KMS-11 (cell line): ENCODE data around the gene PLCH1.

Experiments
- H2AFZ ChIP-seq: fragments of 200-600 bp; sonication (generic); 2 replicates; pipeline ENCODE4 v1.6.1; 2016; ENCODE audit warnings: antibody characterized with exemption, mixed run types, low read depth
- H3K27ac ChIP-seq: fragments of 200-600 bp; sonication (generic); 2 replicates; pipeline ENCODE4 v1.6.1; 2016; ENCODE audit warnings: mild to moderate bottlenecking, mixed run types
- H3K27me3 ChIP-seq: fragments of 200-600 bp; sonication (generic); 2 replicates; pipeline ENCODE4 v1.6.1; 2017; ENCODE audit warnings: mild to moderate bottlenecking, low read depth, mixed run types, moderate library complexity; ENCODE audit not compliant: insufficient read depth
- H3K36me3 ChIP-seq: fragments of 200-600 bp; sonication (generic); 2 replicates; pipeline ENCODE4 v1.6.1; 2017; ENCODE audit warnings: mild to moderate bottlenecking, mixed run types; ENCODE audit not compliant: insufficient read depth
- H3K4me1 ChIP-seq: fragments of 200-600 bp; sonication (generic); 2 replicates; pipeline ENCODE4 v1.6.1; 2016; ENCODE audit warnings: mild to moderate bottlenecking, low read depth, mixed run types; ENCODE audit not compliant: poor library complexity, severe bottlenecking
- H3K4me2 ChIP-seq: fragments of 200-600 bp; sonication (generic); 2 replicates; pipeline ENCODE4 v1.7.0; 2016; ENCODE audit warnings: mild to moderate bottlenecking, mixed run types
- H3K4me3 ChIP-seq: fragments of 200-600 bp; sonication (generic); IDR thresholded peaks from 2 replicates; pipeline ENCODE4 v1.6.1; 2017; ENCODE audit warnings: low read depth, low read length, mixed read lengths; ENCODE audit not compliant: insufficient read depth
- H3K79me2 ChIP-seq: fragments of 200-600 bp; sonication (generic); 2 replicates; pipeline ENCODE4 v1.6.1; 2016; ENCODE audit warnings: low read depth, mixed run types; ENCODE audit not compliant: insufficient read depth
- H3K9ac ChIP-seq: fragments of 200-600 bp; sonication (generic); 2 replicates; pipeline ENCODE4 v1.6.1; 2016; ENCODE audit warnings: mild to moderate bottlenecking, mixed run types
- H4K20me1 ChIP-seq: fragments of 200-600 bp; sonication (generic); 2 replicates; pipeline ENCODE4 v1.6.1; 2016; ENCODE audit warnings: mild to moderate bottlenecking, mixed run types; ENCODE audit not compliant: insufficient read depth
- TF ChIP-seq, protein P1 (sequence below): fragments of 200-600 bp; sonication (generic); conservative IDR thresholded peaks from 2 replicates; pipeline ENCODE4 v1.6.1; 2017; ENCODE audit warnings: low read depth, mild to moderate bottlenecking, antibody characterized with exemption, low read length, moderate library complexity, mixed read lengths

PLCH1 gene

DNA sequence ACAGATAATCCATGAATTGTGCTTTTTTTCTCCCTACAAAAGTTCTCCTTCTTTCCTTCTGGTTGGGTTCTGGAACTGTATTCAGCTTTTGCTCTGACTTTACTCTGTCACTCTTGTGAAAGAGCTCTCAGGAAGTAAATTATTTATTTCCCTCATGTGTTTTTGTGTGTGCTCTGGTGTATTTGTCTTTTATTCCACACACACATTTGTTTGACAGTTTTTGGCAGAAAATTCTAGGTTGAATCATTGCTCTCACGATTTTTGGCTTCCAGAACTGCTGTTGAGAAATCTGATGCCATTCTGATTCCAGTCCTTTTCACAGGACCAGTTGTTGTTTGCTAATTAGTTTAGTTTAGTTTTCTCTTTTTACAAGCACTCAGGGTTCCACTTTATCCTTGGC is 172.8 kb downstream of the PLCH1 start:
- H3K79me2 ChIP-seq: no peaks in the 10 kb centered on the region
- no peaks in the 10 kb centered on the region for H4K20me1 ChIP-seq
- H2AFZ ChIP-seq: no peak overlapping the region
- no peaks in the 10 kb centered on the region for H3K27me3 ChIP-seq
- no peak overlapping the region for H3K27ac ChIP-seq
- H3K9ac ChIP-seq: no peak overlapping the region
- H3K4me1 ChIP-seq: no peaks in the 10 kb centered on the region
- no peak overlapping the region for H3K4me2 ChIP-seq
- TF ChIP-seq, protein P1, sequence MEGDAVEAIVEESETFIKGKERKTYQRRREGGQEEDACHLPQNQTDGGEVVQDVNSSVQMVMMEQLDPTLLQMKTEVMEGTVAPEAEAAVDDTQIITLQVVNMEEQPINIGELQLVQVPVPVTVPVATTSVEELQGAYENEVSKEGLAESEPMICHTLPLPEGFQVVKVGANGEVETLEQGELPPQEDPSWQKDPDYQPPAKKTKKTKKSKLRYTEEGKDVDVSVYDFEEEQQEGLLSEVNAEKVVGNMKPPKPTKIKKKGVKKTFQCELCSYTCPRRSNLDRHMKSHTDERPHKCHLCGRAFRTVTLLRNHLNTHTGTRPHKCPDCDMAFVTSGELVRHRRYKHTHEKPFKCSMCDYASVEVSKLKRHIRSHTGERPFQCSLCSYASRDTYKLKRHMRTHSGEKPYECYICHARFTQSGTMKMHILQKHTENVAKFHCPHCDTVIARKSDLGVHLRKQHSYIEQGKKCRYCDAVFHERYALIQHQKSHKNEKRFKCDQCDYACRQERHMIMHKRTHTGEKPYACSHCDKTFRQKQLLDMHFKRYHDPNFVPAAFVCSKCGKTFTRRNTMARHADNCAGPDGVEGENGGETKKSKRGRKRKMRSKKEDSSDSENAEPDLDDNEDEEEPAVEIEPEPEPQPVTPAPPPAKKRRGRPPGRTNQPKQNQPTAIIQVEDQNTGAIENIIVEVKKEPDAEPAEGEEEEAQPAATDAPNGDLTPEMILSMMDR: no peak
- H3K4me3 ChIP-seq: no peak overlapping the region
- no peaks in the 10 kb centered on the region for H3K36me3 ChIP-seq

DNA sequence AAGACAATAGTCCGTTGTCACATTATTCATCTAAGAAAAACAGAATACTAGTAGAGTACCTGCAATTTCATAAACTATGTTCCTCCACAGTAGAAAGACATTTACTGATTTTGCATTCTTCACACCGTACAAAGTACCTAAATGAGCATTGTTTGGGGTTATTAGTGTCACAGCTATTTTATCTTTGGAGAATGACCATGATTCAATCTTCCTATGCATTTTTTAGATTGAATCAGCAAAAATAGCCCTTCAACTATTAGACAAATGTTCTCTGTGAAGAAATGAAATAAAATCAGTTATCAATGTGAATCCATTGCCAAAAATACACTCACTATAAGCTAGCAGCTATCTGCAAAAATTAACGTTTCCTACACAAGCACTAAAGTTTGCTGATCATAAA is 176.6 kb downstream of the PLCH1 start:
- no peak overlapping the region for H3K4me3 ChIP-seq
- H3K36me3 ChIP-seq: no peaks in the 10 kb centered on the region
- H3K27me3 ChIP-seq: no peaks in the 10 kb centered on the region
- TF ChIP-seq, protein P1: no peak
- H3K4me2 ChIP-seq: no peak overlapping the region
- no peaks in the 10 kb centered on the region for H4K20me1 ChIP-seq
- no peak overlapping the region for H3K9ac ChIP-seq
- no peak overlapping the region for H2AFZ ChIP-seq
- no peaks in the 10 kb centered on the region for H3K79me2 ChIP-seq
- no peak overlapping the region for H3K27ac ChIP-seq
- H3K4me1 ChIP-seq: no peaks in the 10 kb centered on the region

DNA sequence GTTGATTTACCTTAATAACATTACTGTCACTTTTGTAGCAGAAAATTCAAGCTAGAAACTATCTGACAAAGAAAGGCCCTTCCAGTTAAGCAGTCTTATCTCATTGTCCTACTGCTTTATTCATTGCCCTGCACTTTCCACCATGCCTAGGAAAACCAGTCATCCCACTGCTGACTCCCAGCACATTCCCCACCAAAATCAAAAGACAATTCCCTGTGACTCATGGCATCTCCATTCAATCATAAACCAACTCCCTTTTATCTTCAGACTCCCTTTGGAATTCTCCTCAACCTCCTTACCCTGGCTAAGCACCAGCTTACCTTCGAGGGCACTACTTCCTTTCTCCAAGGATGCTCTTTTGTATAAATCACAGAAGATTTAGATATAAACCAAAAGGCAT is 184.3 kb downstream of the PLCH1 start:
- no peak overlapping the region for H3K4me2 ChIP-seq
- H2AFZ ChIP-seq: no peak overlapping the region
- no peaks in the 10 kb centered on the region for H3K4me1 ChIP-seq
- H3K9ac ChIP-seq: no peak overlapping the region
- no peaks in the 10 kb centered on the region for H3K79me2 ChIP-seq
- TF ChIP-seq, protein P1: no peak
- H4K20me1 ChIP-seq: no peaks in the 10 kb centered on the region
- H3K4me3 ChIP-seq: no peak overlapping the region
- H3K27me3 ChIP-seq: no peaks in the 10 kb centered on the region
- H3K27ac ChIP-seq: no peak overlapping the region
- no peaks in the 10 kb centered on the region for H3K36me3 ChIP-seq

DNA sequence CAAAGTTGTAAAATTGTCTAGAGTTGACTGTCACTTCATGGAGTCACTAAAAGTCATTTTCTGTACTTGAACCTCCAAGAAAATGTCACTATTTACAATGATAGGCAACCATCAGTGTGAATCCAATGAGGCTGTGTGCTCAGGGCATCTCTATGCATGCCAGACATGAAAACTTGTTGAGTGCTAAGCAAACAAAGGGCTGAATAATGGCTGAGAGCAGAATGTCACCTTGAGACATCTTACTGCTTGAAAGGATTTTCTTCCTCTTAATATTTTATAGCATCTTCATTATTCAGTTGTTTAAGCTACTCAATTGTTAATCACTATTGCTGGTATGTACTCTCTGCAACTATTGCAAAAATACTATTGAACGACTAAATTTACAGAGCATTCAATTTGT is 184.7 kb downstream of the PLCH1 start:
- no peak overlapping the region for H3K4me2 ChIP-seq
- no peak overlapping the region for H3K27ac ChIP-seq
- H3K27me3 ChIP-seq: no peaks in the 10 kb centered on the region
- H4K20me1 ChIP-seq: no peaks in the 10 kb centered on the region
- no peak overlapping the region for H3K4me3 ChIP-seq
- TF ChIP-seq, protein P1: no peak
- no peaks in the 10 kb centered on the region for H3K36me3 ChIP-seq
- H3K79me2 ChIP-seq: no peaks in the 10 kb centered on the region
- no peak overlapping the region for H2AFZ ChIP-seq
- H3K9ac ChIP-seq: no peak overlapping the region
- no peaks in the 10 kb centered on the region for H3K4me1 ChIP-seq

DNA sequence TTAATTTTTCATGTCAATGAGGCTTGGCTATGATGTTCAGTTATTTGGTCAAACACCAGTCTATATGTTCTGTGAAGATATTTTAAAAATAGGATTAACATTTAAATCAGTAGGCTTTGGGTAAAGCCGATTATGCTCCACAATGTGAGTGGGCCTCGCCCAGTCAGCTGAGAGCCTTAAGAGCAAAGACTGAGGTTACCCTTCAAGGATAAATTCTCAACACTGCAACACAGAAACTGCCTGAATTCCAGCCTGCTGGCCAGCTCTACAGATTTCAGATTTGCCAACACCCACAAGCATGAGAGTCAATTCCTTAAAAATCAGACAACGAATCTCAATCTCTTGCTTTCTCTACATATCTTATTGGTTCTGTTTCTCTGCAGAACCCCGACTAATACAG is 188.3 kb downstream of the PLCH1 start:
- no peak overlapping the region for H2AFZ ChIP-seq
- H3K4me1 ChIP-seq: no peaks in the 10 kb centered on the region
- no peaks in the 10 kb centered on the region for H3K79me2 ChIP-seq
- TF ChIP-seq, protein P1: no peak
- H3K27me3 ChIP-seq: no peaks in the 10 kb centered on the region
- no peaks in the 10 kb centered on the region for H4K20me1 ChIP-seq
- no peak overlapping the region for H3K4me2 ChIP-seq
- no peak overlapping the region for H3K4me3 ChIP-seq
- no peak overlapping the region for H3K27ac ChIP-seq
- no peaks in the 10 kb centered on the region for H3K36me3 ChIP-seq
- no peak overlapping the region for H3K9ac ChIP-seq
